Measurements from ENCODE around the gene KCNQ1.

Gene KCNQ1

GRCh38 chr11:2660357-2660939 is 215.6 kb downstream of the KCNQ1 start:
- no peak for DNase-seq

GRCh38 chr11:2661173-2662023 is 216.6 kb downstream of the KCNQ1 start:
- no peak for DNase-seq

- DNase-seq: no peak
Observed at GRCh38 chr11:2662024-2662312, 217.2 kb downstream of the KCNQ1 start.

- DNase-seq: no peak
Observed at GRCh38 chr11:2662430-2663299, 217.9 kb downstream of the KCNQ1 start.

- no peak for DNase-seq
Observed at GRCh38 chr11:2663506-2663905, 218.7 kb downstream of the KCNQ1 start.

GRCh38 chr11:2663915-2664314 is 219.1 kb downstream of the KCNQ1 start:
- DNase-seq: no peak

- no peak for DNase-seq
Observed at GRCh38 chr11:2664376-2664775, 219.6 kb downstream of the KCNQ1 start.

GRCh38 chr11:2664791-2665525 is 220.2 kb downstream of the KCNQ1 start:
- DNase-seq: no peak

GRCh38 chr11:2665526-2666400 is 221.0 kb downstream of the KCNQ1 start:
- no peak for DNase-seq

GRCh38 chr11:2666401-2666741 is 221.6 kb downstream of the KCNQ1 start:
- DNase-seq: no peak

- no peak for DNase-seq
Observed at GRCh38 chr11:2666828-2667570, 222.2 kb downstream of the KCNQ1 start.

- DNase-seq: no peak
Observed at GRCh38 chr11:2667940-2668339, 223.1 kb downstream of the KCNQ1 start.

- DNase-seq: no peak
Observed at GRCh38 chr11:2668876-2669275, 224.1 kb downstream of the KCNQ1 start.

GRCh38 chr11:2669634-2670469 is 225.0 kb downstream of the KCNQ1 start:
- DNase-seq: no peak

GRCh38 chr11:2670541-2671100 is 225.8 kb downstream of the KCNQ1 start:
- no peak for DNase-seq

- DNase-seq: no peak
Observed at GRCh38 chr11:2671748-2672147, 226.9 kb downstream of the KCNQ1 start.

- DNase-seq: no peak
Observed at GRCh38 chr11:2672553-2673249, 227.9 kb downstream of the KCNQ1 start.

GRCh38 chr11:2673250-2673610 is 228.4 kb downstream of the KCNQ1 start:
- no peak for DNase-seq

- DNase-seq: no peak
Observed at GRCh38 chr11:2673871-2674471, 229.2 kb downstream of the KCNQ1 start.
